HepG2 (cell line): ENCODE data around the gene NMBR. TPM values are rescaled to one million over a fixed set of nuclear protein-coding genes. Genes with fewer than 3 reads are reported as not detected.

ENCODE experiments used
- ATAC-seq: fragments of 200-7000 bp; cut with Tn5 transposase; 3 replicates; pipeline ENCODE4 v1.9.1; 2020; ENCODE audit warnings: mild to moderate bottlenecking, moderate library complexity
- BruUV-seq: library from RNA; stranded (reverse); fragments of 400-500 nt; replicated peaks from 2 replicates; lab custom pipeline; 2021; lab: Mats Ljungman, UMichigan
- CTCF ChIA-PET: fragments of 300-600 bp; formaldehyde crosslinking; extraction: SDS; loops from one replicate; lab custom pipeline; 2021; ENCODE audit warnings: low total read pairs, inconsistent platforms, low intra/inter-chr PET ratio; lab: Yijun Ruan, JAX
- POLR2A ChIA-PET: fragments of 350-600 bp; sonication (Branson Sonifier 250); formaldehyde crosslinking; loops from one replicate; lab custom pipeline; 2020; ENCODE audit warnings: antibody characterized with exemption, inconsistent platforms; lab: Yijun Ruan, JAX
- DNase-seq: peaks from one replicate; pipeline ENCODE4 v3.0.0-alpha.2; 2015; ENCODE audit warnings: low spot score
- FAIRE-seq: peaks from 3 replicates; lab custom pipeline; 2011; peaks lifted over from hg19 to GRCh38; lab: Jason Lieb, UNC
- H2AFZ ChIP-seq: one replicate; pipeline ENCODE4 v1.6.1; 2011; ENCODE audit warnings: low read length, inconsistent platforms
- H3K27ac ChIP-seq: fragments of 300-600 bp; 3 replicates; pipeline ENCODE4 v1.8.0; 2011; ENCODE audit warnings: mixed run types, mild to moderate bottlenecking, mixed read lengths, low read length, inconsistent platforms; ENCODE audit not compliant: insufficient read depth; ENCODE audit errors: extremely low read length
- H3K27me3 ChIP-seq, 2 experiments: fragments of 200-600 bp in 1 of 2; 2 replicates in 1 of 2; 3 replicates in 1 of 2; pipeline versions ENCODE4 v1.6.0 to v1.8.0; 2011; ENCODE audit warnings: low read length in 2 of 2, mild to moderate bottlenecking in 2 of 2, moderate library complexity in 2 of 2, inconsistent platforms in 1 of 2; ENCODE audit not compliant: insufficient read depth in 2 of 2, control insufficient read depth in 1 of 2
- H3K36me3 ChIP-seq, 2 experiments: fragments of 200-600 bp in 1 of 2; replicated peaks in 1 of 2; 2 replicates in 1 of 2; 3 replicates in 1 of 2; pipeline versions ENCODE4 v1.5.1 to v1.8.0; 2011; ENCODE audit warnings: low read length in 2 of 2, inconsistent platforms in 1 of 2; ENCODE audit not compliant: insufficient read depth in 2 of 2, control insufficient read depth in 1 of 2
- H3K4me1 ChIP-seq: 2 replicates; pipeline ENCODE4 v1.5.1; 2012; ENCODE audit warnings: low read length, inconsistent platforms; ENCODE audit not compliant: insufficient read depth
- H3K4me2 ChIP-seq: 2 replicates; pipeline ENCODE4 v1.6.0; 2011; ENCODE audit warnings: low read depth, low read length, inconsistent platforms
- H3K4me3 ChIP-seq, 3 experiments: fragments of 200-600 bp in 1 of 3; sonication (generic), shearing (Covaris generic) in 1 of 3; replicated peaks in 1 of 3; 2 replicates each; pipeline ENCODE4 v1.5.1; 2011 to 2016; ENCODE audit warnings: low read length in 3 of 3, inconsistent platforms in 2 of 3, low read depth in 2 of 3, mild to moderate bottlenecking in 2 of 3, control low read depth in 1 of 3, mixed read lengths in 1 of 3; ENCODE audit not compliant: insufficient read depth in 1 of 3
- H3K79me2 ChIP-seq: one replicate; pipeline ENCODE4 v1.6.1; 2011; ENCODE audit warnings: low read length, inconsistent platforms; ENCODE audit not compliant: insufficient read depth
- H3K9ac ChIP-seq: 2 replicates; pipeline ENCODE4 v1.6.0; 2011; ENCODE audit warnings: mild to moderate bottlenecking, low read depth, low read length, inconsistent platforms; ENCODE audit not compliant: insufficient read depth
- H3K9me3 ChIP-seq: 2 replicates; pipeline ENCODE4 v1.5.1; 2012; ENCODE audit warnings: mild to moderate bottlenecking, low read length
- H4K20me1 ChIP-seq: 2 replicates; pipeline ENCODE4 v1.6.0; 2011; ENCODE audit warnings: inconsistent platforms, mild to moderate bottlenecking, low read length, moderate library complexity; ENCODE audit not compliant: insufficient read depth
- BRD4 ChIP-seq: sonication (generic); formaldehyde crosslinking; IDR thresholded peaks from 2 replicates; pipeline ENCODE4 v1.4.0; 2020; ENCODE audit warnings: missing genetic modification reagents
- HOMEZ ChIP-seq: IDR thresholded peaks from 2 replicates; pipeline ENCODE4 v1.6.1; 2016; ENCODE audit warnings: low read depth
- KAT8 ChIP-seq: IDR thresholded peaks from 2 replicates; pipeline ENCODE4 v1.6.1; 2016; ENCODE audit warnings: missing genetic modification reagents, missing compliant biosample characterization
- KMT2B ChIP-seq: IDR thresholded peaks from 2 replicates; pipeline ENCODE4 v1.6.1; 2016; ENCODE audit warnings: missing genetic modification reagents, missing compliant biosample characterization
- MBD4 ChIP-seq: IDR thresholded peaks from 2 replicates; pipeline ENCODE4 v1.6.1; 2012; ENCODE audit warnings: low read length, inconsistent platforms, borderline replicate concordance
- PTBP1 ChIP-seq: fragments of 200-400 bp; formaldehyde crosslinking; IDR thresholded peaks from 2 replicates; pipeline ENCODE4 v1.6.1; 2018; ENCODE audit warnings: low read length, low read depth; ENCODE audit not compliant: poor library complexity, severe bottlenecking
- SP140L ChIP-seq: sonication (generic); formaldehyde crosslinking; IDR thresholded peaks from 2 replicates; pipeline ENCODE4 v1.4.0; 2020; ENCODE audit warnings: missing genetic modification reagents, borderline replicate concordance
- TARDBP ChIP-seq: sonication (generic); formaldehyde crosslinking; IDR thresholded peaks from 2 replicates; pipeline ENCODE4 v1.8.0; 2022; ENCODE audit warnings: mild to moderate bottlenecking, missing genetic modification reagents
- THAP11 ChIP-seq: IDR thresholded peaks from 2 replicates; pipeline ENCODE4 v1.6.1; 2016; ENCODE audit warnings: missing biosample characterization, missing genetic modification reagents
- ZNF264 ChIP-seq: sonication (generic); formaldehyde crosslinking; IDR thresholded peaks from 2 replicates; pipeline ENCODE4 v1.4.0; 2020; ENCODE audit warnings: missing genetic modification reagents
- ZNF546 ChIP-seq: sonication (generic); formaldehyde crosslinking; conservative IDR thresholded peaks from 2 replicates; pipeline ENCODE4 v1.8.1; 2023; ENCODE audit warnings: mild to moderate bottlenecking, missing genetic modification reagents
- ZNF550 ChIP-seq: sonication (generic); formaldehyde crosslinking; IDR thresholded peaks from 2 replicates; pipeline ENCODE4 v1.4.0; 2020; ENCODE audit warnings: mild to moderate bottlenecking, missing genetic modification reagents, borderline replicate concordance
- ZNF564 ChIP-seq: sonication (generic); formaldehyde crosslinking; IDR thresholded peaks from 2 replicates; pipeline ENCODE4 v1.8.1; 2023; ENCODE audit warnings: mild to moderate bottlenecking, missing genetic modification reagents
- ZNF567 ChIP-seq: sonication (generic); formaldehyde crosslinking; IDR thresholded peaks from 2 replicates; pipeline ENCODE4 v1.8.1; 2023; ENCODE audit warnings: mild to moderate bottlenecking, missing genetic modification reagents, borderline replicate concordance
- ZNF576 ChIP-seq: sonication (generic); formaldehyde crosslinking; IDR thresholded peaks from 2 replicates; pipeline ENCODE4 v1.4.0; 2020; ENCODE audit warnings: mild to moderate bottlenecking, missing genetic modification reagents
- WGBS: methylation state at CpG from one replicate; pipeline ENCODE4 v1.1.6; 2017; ENCODE audit warnings: low lambda C conversion rate; 5-methylcytosine and 5-hydroxymethylcytosine counted together
- in situ Hi-C: cut with HindIII; loops from 2 replicates; pipeline ENCODE4 v1.10.0; 2017; ENCODE audit warnings: low pct_unique_long_range_greater_than_20kb; ENCODE audit not compliant: extremely low pct_ligation_motif_present
- intact Hi-C: fragments of 100-400 bp; cut with micrococcal nuclease; formaldehyde crosslinking; loops from one replicate; pipeline ENCODE4 v1.10.0; 2022; ENCODE audit not compliant: unreplicated experiment
- polyA plus RNA-seq, 8 experiments: library from polyadenylated mRNA; depleted of rRNA in 3 of 8; stranded (reverse) in 7 of 8; unstranded in 1 of 8; fragments of >200 nt; fragmentation: Illumina TruSeq in 4 of 8; extraction: Trizol in 4 of 8; gene quantifications; 2 replicates each; pipeline versions ENCODE4 v1.2.1 to v1.2.3, GENCODE V29; 2011 to 2016; ENCODE audit warnings: low read depth in 4 of 8, missing spikeins in 1 of 8, mixed read lengths in 1 of 8; ENCODE audit not compliant: insufficient read depth in 1 of 8
- total RNA-seq, 5 experiments: library from RNA; depleted of rRNA; stranded (reverse); fragments of >200 nt; fragmentation: Illumina TruSeq; extraction: Trizol; gene quantifications; 2 replicates each; pipeline ENCODE4 v1.2.3, GENCODE V29; 2016; ENCODE audit warnings: low read depth in 1 of 5

Gene NMBR
- total and polyA plus RNA-seq, 2 of the 13 experiments (the other 11 are each of a cell fraction or from before 2014, with no cell fraction given): not detected

DNA sequence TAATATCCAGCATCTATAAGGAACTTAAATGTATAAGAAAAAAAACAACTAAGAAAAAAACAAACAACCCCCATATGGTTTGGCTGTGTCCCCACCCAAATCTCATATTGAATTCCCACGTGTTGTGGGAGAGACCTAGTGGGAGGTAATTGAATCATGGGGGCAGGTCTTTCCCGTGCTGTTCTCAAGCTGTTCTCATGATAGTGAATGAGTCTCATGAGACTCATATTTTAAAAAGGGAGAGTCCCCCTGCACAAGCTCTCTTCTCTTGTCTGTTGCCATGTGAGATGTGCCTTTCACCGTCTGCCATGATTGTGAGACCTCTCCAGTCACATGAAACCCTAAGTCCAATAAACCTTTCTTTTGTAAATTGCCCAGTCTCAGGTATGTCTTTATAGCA, 119.8 kb downstream of the NMBR start:
- no peak for DNase-seq
- Histone ChIP-seq H4K20me1 (no peaks in the 10 kb centered on the region; the same call in 1 of the 2 replicates), H3K27me3 (no peaks in the 10 kb centered on the region), H3K4me2 (no peak overlapping the region), H3K79me2 (no peaks in the 10 kb centered on the region), H3K4me3 (no peak overlapping the region), H3K9me3 (no peaks in the 10 kb centered on the region), H2AFZ (no peak overlapping the region), H3K4me1 (no peaks in the 10 kb centered on the region), H3K36me3 (no peaks in the 10 kb centered on the region), H3K9ac (no peak overlapping the region), H3K27ac (no peak overlapping the region)
- ChIA-PET POLR2A (no interaction called here), CTCF (no interaction called here)
- BruUV-seq: no TSS peak
- ATAC-seq: no peak
- in situ Hi-C loops: no loop called here
- WGBS: 0% methylated on average over 3 of the region's 3 CpGs
- intact Hi-C loops: no loop called here
- no peak for FAIRE-seq
- no peak for TF ChIP-seq ZNF264 (CRISPR knock-in tag)
- no peak for TF ChIP-seq ZNF564 (CRISPR knock-in tag)
- TF ChIP-seq KAT8 (CRISPR knock-in tag): no peak
- no peak for TF ChIP-seq THAP11
- TF ChIP-seq SP140L (CRISPR knock-in tag): no peak
- no peak for TF ChIP-seq KMT2B (CRISPR knock-in tag)
- TF ChIP-seq HOMEZ: no peak
- no peak for TF ChIP-seq TARDBP (CRISPR knock-in tag)
- no peak for TF ChIP-seq ZNF576 (CRISPR knock-in tag)
- no peak for TF ChIP-seq MBD4
- TF ChIP-seq BRD4 (CRISPR knock-in tag): no peak
- no peak for TF ChIP-seq ZNF546 (CRISPR knock-in tag)
- no peak for TF ChIP-seq PTBP1
- TF ChIP-seq ZNF550 (CRISPR knock-in tag): no peak
- no peak for TF ChIP-seq ZNF567 (CRISPR knock-in tag)
